Stimulated activated CD4-positive, alpha-beta T cell treated with anti-CD3 and anti-CD28 coated beads, Interleukin-15, amount 100 ng/mL, for 24 hours (primary cell): Measurements from ENCODE around the gene EVPLL.
"Not testable (repeated sequence)": the region's sequence is repeated elsewhere in the genome, so short reads cannot be mapped to it uniquely, and the experiment has no call there.

ENCODE experiments used
- DNase-seq: peaks from one replicate; pipeline ENCODE4 v3.0.0-alpha.2; 2020

The EVPLL gene

DNA sequence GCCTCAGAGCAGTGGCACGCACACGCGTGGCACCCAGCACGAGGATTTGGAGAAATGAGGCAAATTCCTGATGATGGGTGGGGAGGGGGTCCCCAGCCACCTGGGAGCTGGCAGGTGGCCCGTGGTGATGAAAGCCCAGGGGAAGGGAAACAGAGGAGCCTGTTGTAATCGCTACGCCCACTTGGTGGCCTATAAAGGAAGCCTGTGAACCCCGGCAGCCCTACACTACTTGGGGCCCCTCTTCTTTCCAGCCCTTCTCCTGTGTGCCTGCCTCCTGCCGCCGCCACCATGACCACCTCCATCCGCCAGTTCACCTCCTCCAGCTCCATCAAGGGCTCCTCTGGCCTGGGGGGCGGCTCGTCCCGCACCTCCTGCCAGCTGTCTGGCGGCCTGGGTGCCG lies 49.1 kb downstream of the EVPLL start:
- not testable (repeated sequence) for DNase-seq

DNA sequence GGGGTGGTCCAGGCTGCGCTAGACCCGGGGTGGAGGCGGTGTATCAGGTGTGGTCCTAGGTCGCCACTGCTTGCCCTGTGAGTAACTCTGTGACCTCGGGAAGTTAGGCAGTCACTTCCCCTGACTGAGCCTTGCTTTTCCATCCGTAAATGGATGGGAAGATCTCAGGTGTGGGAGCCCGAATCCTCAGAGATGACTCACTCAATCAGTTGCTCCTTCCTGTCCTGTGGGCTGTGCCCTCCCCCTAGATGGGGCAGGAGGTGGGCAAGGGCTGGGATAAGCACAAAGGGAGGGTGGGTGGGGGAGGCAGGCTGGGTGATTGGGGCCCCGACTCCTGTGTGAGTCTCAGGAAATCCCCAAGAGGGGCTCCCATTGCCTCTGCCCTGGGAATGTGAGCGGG lies 54.6 kb downstream of the EVPLL start:
- not testable (repeated sequence) for DNase-seq
